HCT116 (cell line): ENCODE results near the gene PIGBOS1. TPM values are rescaled to one million over a fixed set of nuclear protein-coding genes. Genes with fewer than 3 reads are reported as not detected.

Experiments used
- ATAC-seq: fragments of 200-7000 bp; cut with Tn5 transposase; 2 replicates; pipeline ENCODE4 v1.9.1; 2020; ENCODE audit warnings: mild to moderate bottlenecking, moderate library complexity
- BruUV-seq: library from RNA; stranded (reverse); fragments of 400-500 nt; replicated peaks from 2 replicates; lab custom pipeline; 2021; lab: Mats Ljungman, UMichigan
- CTCF ChIA-PET: fragments of 300-600 bp; sonication (Branson Sonifier 250); formaldehyde crosslinking; loops from one replicate; lab custom pipeline; 2021; ENCODE audit warnings: antibody characterized with exemption; lab: Charles Lee
- POLR2A ChIA-PET: fragments of 300-600, 350-600 bp; sonication (Branson Sonifier 250); formaldehyde crosslinking; loops from one replicate; lab custom pipeline; 2021; ENCODE audit warnings: antibody characterized with exemption; lab: Charles Lee
- RAD21 ChIA-PET, 2 experiments: fragments of 300-600 bp; sonication (Branson Sonifier 250); formaldehyde crosslinking; loops; one replicate each; lab custom pipeline; 2023; ENCODE audit warnings: low total read pairs in 2 of 2; ENCODE audit not compliant: uncharacterized antibody in 2 of 2, unreplicated experiment in 2 of 2, low non-redundant PET in 1 of 2; lab: Charles Lee
- DNase-seq: peaks from one replicate; pipeline ENCODE4 v3.0.0-alpha.2; 2010; ENCODE audit warnings: low read depth, low spot score
- H2AFZ ChIP-seq: fragments of 200-600 bp; shearing (Covaris generic), sonication (generic); 2 replicates; pipeline ENCODE4 v1.6.1; 2017; ENCODE audit warnings: low read depth, mixed run types, mixed read lengths, antibody characterized with exemption, low read length; ENCODE audit not compliant: poor library complexity, severe bottlenecking
- H3K27ac ChIP-seq: 2 replicates; pipeline ENCODE4 v1.5.1; 2012; ENCODE audit warnings: low read depth, low read length
- H3K27me3 ChIP-seq: fragments of 200-600 bp; sonication (generic); 2 replicates; pipeline ENCODE4 v1.6.1; 2016; ENCODE audit warnings: mixed run types, low read length, mixed read lengths; ENCODE audit not compliant: insufficient read depth
- H3K36me3 ChIP-seq, 2 experiments: fragments of 200-500 bp in 1 of 2; fragments of 200-600 bp in 1 of 2; sonication (Bioruptor generic) in 1 of 2; sonication (generic) in 1 of 2; 2 replicates each; pipeline versions ENCODE4 v1.5.1 to v1.6.1; 2014 to 2016; ENCODE audit warnings: low read length in 2 of 2, inconsistent platforms in 1 of 2, mixed read lengths in 1 of 2, mixed run types in 1 of 2; ENCODE audit not compliant: insufficient read depth in 2 of 2, control insufficient read depth in 1 of 2
- H3K4me1 ChIP-seq, 2 experiments: fragments of 200-600 bp in 1 of 2; sonication (generic) in 1 of 2; 2 replicates each; pipeline versions ENCODE4 v1.5.1 to v1.6.1; 2012 to 2017; ENCODE audit warnings: low read length in 2 of 2, inconsistent platforms in 1 of 2, mild to moderate bottlenecking in 1 of 2, mixed read lengths in 1 of 2, mixed run types in 1 of 2, moderate library complexity in 1 of 2; ENCODE audit not compliant: insufficient read depth in 2 of 2, control insufficient read depth in 1 of 2
- H3K4me2 ChIP-seq: fragments of 200-600 bp; sonication (generic); 2 replicates; pipeline ENCODE4 v1.6.1; 2017; ENCODE audit warnings: mixed run types, low read length, mixed read lengths
- H3K4me3 ChIP-seq, 2 experiments: fragments of 200-600 bp in 1 of 2; sonication (generic) in 1 of 2; replicated peaks in 1 of 2; 2 replicates each; pipeline ENCODE4 v1.5.1; 2011 to 2016; ENCODE audit warnings: low read length in 2 of 2, control low read depth in 1 of 2, low read depth in 1 of 2, mild to moderate bottlenecking in 1 of 2, mixed read lengths in 1 of 2, mixed run types in 1 of 2
- H3K79me2 ChIP-seq: fragments of 200-600 bp; sonication (generic); 2 replicates; pipeline ENCODE4 v1.6.1; 2017; ENCODE audit warnings: mild to moderate bottlenecking, mixed run types, low read length, moderate library complexity, mixed read lengths; ENCODE audit not compliant: insufficient read depth
- H3K9ac ChIP-seq: fragments of 200-600 bp; sonication (generic); 2 replicates; pipeline ENCODE4 v1.6.1; 2016; ENCODE audit warnings: low read length, mixed read lengths
- H3K9me2 ChIP-seq: fragments of 200-600 bp; sonication (generic), shearing (Covaris generic); 2 replicates; pipeline ENCODE4 v1.6.1; 2017; ENCODE audit warnings: mixed run types, mild to moderate bottlenecking, moderate library complexity; ENCODE audit not compliant: insufficient read depth
- H3K9me3 ChIP-seq, 2 experiments: fragments of 200-500 bp in 1 of 2; fragments of 200-600 bp in 1 of 2; sonication (Bioruptor generic) in 1 of 2; sonication (generic) in 1 of 2; 2 replicates each; pipeline ENCODE4 v1.6.1; 2014 to 2017; ENCODE audit warnings: low read length in 2 of 2, mixed read lengths in 2 of 2, inconsistent platforms in 1 of 2, low read depth in 1 of 2, mild to moderate bottlenecking in 1 of 2, mixed run types in 1 of 2, moderate library complexity in 1 of 2; ENCODE audit not compliant: control insufficient read depth in 1 of 2, insufficient read depth in 1 of 2
- H4K20me1 ChIP-seq: fragments of 200-600 bp; sonication (generic), shearing (Covaris generic); 2 replicates; pipeline ENCODE4 v1.6.1; 2017; ENCODE audit warnings: mixed run types, mild to moderate bottlenecking, moderate library complexity; ENCODE audit not compliant: insufficient read depth
- ATF3 ChIP-seq: IDR thresholded peaks from 2 replicates; pipeline ENCODE4 v1.6.1; 2012
- CBX3 ChIP-seq: IDR thresholded peaks from 2 replicates; pipeline ENCODE4 v1.6.1; 2012; ENCODE audit warnings: low read depth
- CEBPB ChIP-seq: IDR thresholded peaks from 2 replicates; pipeline ENCODE4 v1.6.1; 2012; ENCODE audit warnings: low read depth
- EGR1 ChIP-seq: IDR thresholded peaks from 2 replicates; pipeline ENCODE4 v1.6.1; 2012; ENCODE audit warnings: low read depth
- ELF1 ChIP-seq: IDR thresholded peaks from 2 replicates; pipeline ENCODE4 v1.6.1; 2012; ENCODE audit warnings: low read depth, borderline replicate concordance
- EZH2phosphoT487 ChIP-seq: fragments of 200-600 bp; IDR thresholded peaks from 2 replicates; pipeline ENCODE4 v1.6.1; 2018; ENCODE audit warnings: antibody characterized with exemption, borderline replicate concordance
- JUND ChIP-seq: IDR thresholded peaks from 2 replicates; pipeline ENCODE4 v1.6.1; 2012
- MAX ChIP-seq: IDR thresholded peaks from 2 replicates; pipeline ENCODE4 v1.6.1; 2012
- POLR2A ChIP-seq: IDR thresholded peaks from 2 replicates; pipeline ENCODE4 v1.7.0; 2011; ENCODE audit warnings: borderline replicate concordance; ENCODE audit not compliant: insufficient read depth, insufficient read length; ENCODE audit errors: extremely low read depth
- SIN3A ChIP-seq: IDR thresholded peaks from 2 replicates; pipeline ENCODE4 v1.6.1; 2012; ENCODE audit warnings: low read depth
- SP1 ChIP-seq: IDR thresholded peaks from 2 replicates; pipeline ENCODE4 v1.6.1; 2012; ENCODE audit warnings: low read depth
- SRF ChIP-seq: IDR thresholded peaks from 2 replicates; pipeline ENCODE4 v1.6.1; 2012; ENCODE audit warnings: low read depth
- TCF7L2 ChIP-seq: IDR thresholded peaks from 2 replicates; pipeline ENCODE4 v1.7.0; 2011; ENCODE audit warnings: borderline replicate concordance, inconsistent platforms; ENCODE audit not compliant: insufficient read depth, insufficient read length; ENCODE audit errors: extremely low read depth
- YY1 ChIP-seq: IDR thresholded peaks from 2 replicates; pipeline ENCODE4 v1.6.1; 2011; ENCODE audit warnings: low read length, low read depth, moderate library complexity, mild to moderate bottlenecking; ENCODE audit not compliant: insufficient replicate concordance; ENCODE audit errors: extremely low read depth
- ZNF274 ChIP-seq: fragments of 200-500 bp; sonication (Bioruptor generic); IDR thresholded peaks from 2 replicates; pipeline ENCODE4 v1.6.1; 2014; ENCODE audit warnings: mild to moderate bottlenecking, low read depth, low read length, inconsistent platforms
- intact Hi-C: fragments of 100-400 bp; cut with micrococcal nuclease; formaldehyde crosslinking; loops from 2 replicates; pipeline ENCODE4 v1.10.0; 2022
- total RNA-seq: library from RNA; stranded (reverse); gene quantifications from one replicate; pipeline ENCODE4 v1.2.1, GENCODE V29; 2021; ENCODE audit not compliant: unreplicated experiment
- TF ChIP-seq, protein P1 (sequence below): IDR thresholded peaks from 2 replicates; pipeline ENCODE4 v1.6.1; 2012; ENCODE audit warnings: low read depth

PIGBOS1 gene
- total RNA-seq, 1 experiment from 2014 or later = 15.3 TPM

GRCh38 chr15:55297315-55297714 is 21.6 kb downstream of the PIGBOS1 start:
- ChIA-PET POLR2A (no interaction called here), RAD21 (no interaction called here)
- no peak overlapping the region for H3K9ac ChIP-seq
- no peaks in the 10 kb centered on the region for H3K79me2 ChIP-seq
- no peaks in the 10 kb centered on the region for H3K36me3 ChIP-seq
- ATAC-seq = no peak
- no peaks in the 10 kb centered on the region for H3K4me1 ChIP-seq
- no peaks in the 10 kb centered on the region for H3K9me2 ChIP-seq
- DNase-seq = no peak
- no peaks in the 10 kb centered on the region for H4K20me1 ChIP-seq
- no peak overlapping the region for H3K27ac ChIP-seq
- no TSS peak for BruUV-seq
- intact Hi-C loops = no loop called here
- TF ChIP-seq SP1 (no peak), CBX3 (no peak), POLR2A (no peak), ELF1 (no peak), SIN3A (no peak), YY1 (no peak), ZNF274 (no peak), JUND (no peak), EZH2phosphoT487 (no peak), TCF7L2 (no peak), MAX (no peak), EGR1 (no peak), ATF3 (no peak), SRF (no peak), CEBPB (no peak)
- TF ChIP-seq, protein P1, sequence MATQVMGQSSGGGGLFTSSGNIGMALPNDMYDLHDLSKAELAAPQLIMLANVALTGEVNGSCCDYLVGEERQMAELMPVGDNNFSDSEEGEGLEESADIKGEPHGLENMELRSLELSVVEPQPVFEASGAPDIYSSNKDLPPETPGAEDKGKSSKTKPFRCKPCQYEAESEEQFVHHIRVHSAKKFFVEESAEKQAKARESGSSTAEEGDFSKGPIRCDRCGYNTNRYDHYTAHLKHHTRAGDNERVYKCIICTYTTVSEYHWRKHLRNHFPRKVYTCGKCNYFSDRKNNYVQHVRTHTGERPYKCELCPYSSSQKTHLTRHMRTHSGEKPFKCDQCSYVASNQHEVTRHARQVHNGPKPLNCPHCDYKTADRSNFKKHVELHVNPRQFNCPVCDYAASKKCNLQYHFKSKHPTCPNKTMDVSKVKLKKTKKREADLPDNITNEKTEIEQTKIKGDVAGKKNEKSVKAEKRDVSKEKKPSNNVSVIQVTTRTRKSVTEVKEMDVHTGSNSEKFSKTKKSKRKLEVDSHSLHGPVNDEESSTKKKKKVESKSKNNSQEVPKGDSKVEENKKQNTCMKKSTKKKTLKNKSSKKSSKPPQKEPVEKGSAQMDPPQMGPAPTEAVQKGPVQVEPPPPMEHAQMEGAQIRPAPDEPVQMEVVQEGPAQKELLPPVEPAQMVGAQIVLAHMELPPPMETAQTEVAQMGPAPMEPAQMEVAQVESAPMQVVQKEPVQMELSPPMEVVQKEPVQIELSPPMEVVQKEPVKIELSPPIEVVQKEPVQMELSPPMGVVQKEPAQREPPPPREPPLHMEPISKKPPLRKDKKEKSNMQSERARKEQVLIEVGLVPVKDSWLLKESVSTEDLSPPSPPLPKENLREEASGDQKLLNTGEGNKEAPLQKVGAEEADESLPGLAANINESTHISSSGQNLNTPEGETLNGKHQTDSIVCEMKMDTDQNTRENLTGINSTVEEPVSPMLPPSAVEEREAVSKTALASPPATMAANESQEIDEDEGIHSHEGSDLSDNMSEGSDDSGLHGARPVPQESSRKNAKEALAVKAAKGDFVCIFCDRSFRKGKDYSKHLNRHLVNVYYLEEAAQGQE = no peak
- TF ChIP-seq, all 23 proteins: peak for 0
- Histone ChIP-seq H3K4me2 (no peak overlapping the region), H2AFZ (no peak overlapping the region), H3K4me3 (no peak overlapping the region), H3K27me3 (no peaks in the 10 kb centered on the region), H3K9me3 (no peaks in the 10 kb centered on the region)
- CTCF ChIA-PET = no interaction called here
